GM10248 (cell line): Measurements from ENCODE around the gene LRRC58.
"Not testable (repeated sequence)": the region's sequence is repeated elsewhere in the genome, so short reads cannot be mapped to it uniquely, and the experiment has no call there.

Experiments used
- CTCF ChIA-PET: fragments of 300-600 bp; sonication (Branson Sonifier 250); formaldehyde crosslinking; extraction: SDS; loops from one replicate; lab custom pipeline; 2021; ENCODE audit warnings: antibody characterized with exemption; lab: Yijun Ruan, JAX
- POLR2A ChIA-PET: fragments of 350-650 bp; sonication (Branson Sonifier 250); formaldehyde crosslinking; extraction: SDS; loops from one replicate; lab custom pipeline; 2020; ENCODE audit warnings: antibody characterized with exemption; lab: Yijun Ruan, JAX
- DNase-seq: peaks from one replicate; pipeline ENCODE4 v3.0.0; 2012; ENCODE audit errors: extremely low spot score
- TF ChIP-seq, protein P1 (sequence below): IDR thresholded peaks from 2 replicates; pipeline ENCODE4 v1.5.1; 2012; ENCODE audit warnings: mild to moderate bottlenecking, low read depth; ENCODE audit errors: extremely low read depth, missing control alignments, control extremely low read depth

LRRC58 gene

DNA sequence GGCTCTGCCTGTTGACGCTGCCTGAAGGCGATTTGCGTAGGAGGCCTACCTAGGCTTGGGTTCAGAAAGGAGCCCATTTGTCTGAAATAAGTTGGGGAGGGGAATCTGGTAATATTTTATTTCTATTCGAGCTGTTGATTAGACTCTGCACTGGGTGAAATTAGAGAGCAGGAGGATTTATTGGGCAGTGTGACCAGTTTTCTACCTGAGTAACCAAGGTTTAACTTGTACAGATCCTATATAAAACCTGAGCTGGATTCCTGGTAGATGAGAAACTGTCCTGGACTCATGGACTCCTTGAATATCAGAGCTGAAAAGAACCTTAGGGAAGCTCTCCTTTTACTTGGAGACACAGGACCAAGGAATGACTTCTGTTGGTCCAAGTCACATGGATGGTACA lies 44.5 kb downstream of the LRRC58 start:
- POLR2A ChIA-PET, result no interaction called here
- TF ChIP-seq, protein P1, sequence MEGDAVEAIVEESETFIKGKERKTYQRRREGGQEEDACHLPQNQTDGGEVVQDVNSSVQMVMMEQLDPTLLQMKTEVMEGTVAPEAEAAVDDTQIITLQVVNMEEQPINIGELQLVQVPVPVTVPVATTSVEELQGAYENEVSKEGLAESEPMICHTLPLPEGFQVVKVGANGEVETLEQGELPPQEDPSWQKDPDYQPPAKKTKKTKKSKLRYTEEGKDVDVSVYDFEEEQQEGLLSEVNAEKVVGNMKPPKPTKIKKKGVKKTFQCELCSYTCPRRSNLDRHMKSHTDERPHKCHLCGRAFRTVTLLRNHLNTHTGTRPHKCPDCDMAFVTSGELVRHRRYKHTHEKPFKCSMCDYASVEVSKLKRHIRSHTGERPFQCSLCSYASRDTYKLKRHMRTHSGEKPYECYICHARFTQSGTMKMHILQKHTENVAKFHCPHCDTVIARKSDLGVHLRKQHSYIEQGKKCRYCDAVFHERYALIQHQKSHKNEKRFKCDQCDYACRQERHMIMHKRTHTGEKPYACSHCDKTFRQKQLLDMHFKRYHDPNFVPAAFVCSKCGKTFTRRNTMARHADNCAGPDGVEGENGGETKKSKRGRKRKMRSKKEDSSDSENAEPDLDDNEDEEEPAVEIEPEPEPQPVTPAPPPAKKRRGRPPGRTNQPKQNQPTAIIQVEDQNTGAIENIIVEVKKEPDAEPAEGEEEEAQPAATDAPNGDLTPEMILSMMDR, result no peak
- CTCF ChIA-PET, result interaction anchor here (1.2 to 1.4 kb wide), 2 partner anchors 26 to 113 kb away, joined by 3 to 4 read pairs; no protein-coding TSS in a partner anchor
- DNase-seq, result no peak

DNA sequence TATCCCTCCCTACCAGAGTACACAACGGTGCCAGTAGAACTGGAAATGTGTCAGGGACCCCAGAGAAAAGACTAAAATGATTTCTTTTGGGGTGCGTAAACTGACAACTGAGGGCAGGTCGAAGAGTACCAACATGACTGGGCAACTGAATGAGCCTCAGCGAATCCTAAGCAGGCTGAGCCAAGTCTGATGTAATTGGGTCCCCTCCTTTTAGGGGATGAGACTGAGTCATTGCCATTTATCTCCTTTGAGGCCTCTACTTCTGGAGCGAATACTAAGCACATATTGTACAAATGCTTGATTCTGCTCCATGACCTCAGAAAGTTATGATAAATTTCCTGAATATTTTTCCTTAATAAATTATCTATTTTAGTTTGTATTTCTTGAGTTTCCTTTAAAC lies 46.8 kb downstream of the LRRC58 start:
- ChIA-PET CTCF (no interaction called here), POLR2A (no interaction called here)
- TF ChIP-seq, protein P1, result no peak
- no peak for DNase-seq

DNA sequence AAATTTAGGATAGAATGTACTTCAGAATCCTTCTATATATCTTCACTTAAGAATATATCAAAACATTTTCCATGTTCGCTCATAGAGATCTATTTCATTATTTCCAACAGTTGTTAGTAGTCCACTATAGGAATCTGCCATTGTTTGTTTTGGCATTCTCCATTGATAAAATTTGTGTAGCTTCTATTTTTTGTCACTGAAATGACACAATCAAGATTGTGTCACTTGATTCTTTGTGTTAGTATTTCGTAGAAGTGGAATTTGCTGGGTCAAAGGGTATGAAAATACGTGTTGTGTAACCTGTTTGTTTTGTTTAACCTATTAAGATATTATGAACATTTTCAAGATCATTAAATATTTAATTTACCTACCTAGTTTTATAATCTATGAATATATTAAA lies 48.2 kb downstream of the LRRC58 start:
- ChIA-PET POLR2A (no interaction called here), CTCF (interaction anchor here (0.8 to 1.8 kb wide), 3 partner anchors 8 to 22 kb away, joined by 3 to 5 read pairs (median 4); no protein-coding TSS in a partner anchor)
- TF ChIP-seq, protein P1, result no peak
- no peak for DNase-seq

DNA sequence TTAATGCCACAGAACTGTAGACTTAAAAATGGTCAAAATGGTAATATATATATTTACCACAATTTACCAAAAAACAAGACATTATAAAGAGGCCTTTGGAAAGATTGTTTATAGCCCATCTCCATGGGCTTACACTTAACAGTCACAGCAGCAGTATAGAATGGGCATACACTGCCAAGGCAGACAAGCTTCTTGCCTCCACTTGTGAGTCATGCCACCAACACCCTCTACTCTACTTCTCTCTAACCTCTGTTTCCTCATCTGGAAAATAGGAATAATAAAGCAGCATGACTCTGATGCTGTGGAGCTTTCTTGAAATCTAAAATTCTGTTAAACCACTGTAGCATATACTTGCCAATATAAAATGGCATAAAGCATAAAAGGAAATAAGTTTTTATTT lies 49.8 kb downstream of the LRRC58 start:
- POLR2A ChIA-PET, result no interaction called here
- TF ChIP-seq, protein P1, result no peak
- CTCF ChIA-PET, result interaction anchor here (1.5 to 1.8 kb wide), 2 partner anchors 10 to 23 kb away, joined by 4 to 5 read pairs; no protein-coding TSS in a partner anchor
- no peak for DNase-seq

DNA sequence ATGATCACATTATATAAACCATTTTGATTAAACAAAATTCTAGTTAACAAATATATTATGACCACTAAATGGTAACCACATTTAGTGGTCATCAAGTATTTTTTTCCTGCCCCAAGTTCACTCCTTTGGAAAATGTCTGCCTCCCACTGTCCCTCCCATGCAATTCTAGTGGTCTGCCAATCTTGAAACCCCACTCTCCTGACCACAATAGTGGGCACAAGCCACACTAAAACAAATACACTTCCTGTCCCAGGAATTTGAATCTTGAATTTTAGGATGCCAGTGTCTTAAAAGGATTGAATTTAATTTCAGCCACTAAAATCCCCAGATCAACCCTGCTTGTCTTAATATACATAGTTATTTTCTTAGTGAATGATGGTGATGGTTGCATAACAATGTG lies 50.2 kb downstream of the LRRC58 start:
- ChIA-PET CTCF (interaction anchor here (0.6 to 1.3 kb wide), 2 partner anchors 11 to 18 kb away, joined by 3 to 4 read pairs; no protein-coding TSS in a partner anchor), POLR2A (no interaction called here)
- DNase-seq, result no peak
- TF ChIP-seq, protein P1, result no peak

DNA sequence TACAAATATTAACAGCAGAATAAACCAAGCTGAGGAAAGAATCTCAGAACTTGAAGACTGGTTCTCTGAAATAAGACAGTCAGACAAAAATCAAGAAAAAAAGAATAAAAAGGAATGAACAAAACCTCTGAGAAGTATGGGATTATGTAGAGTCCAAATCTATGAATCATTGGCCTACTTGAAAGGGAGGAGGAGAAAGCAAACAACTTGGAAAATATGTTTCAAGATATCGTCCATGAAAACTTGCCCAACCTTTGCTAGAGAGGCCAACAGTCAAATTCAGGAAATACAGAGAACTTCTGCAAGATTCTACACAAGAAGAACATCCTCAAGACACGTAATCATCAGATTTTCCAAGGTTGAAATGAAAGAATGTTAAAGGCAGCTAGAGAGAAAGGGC lies 57.6 kb downstream of the LRRC58 start:
- POLR2A ChIA-PET, DNase-seq: not testable (repeated sequence)
- CTCF ChIA-PET, result interaction anchor here (2.0 to 2.1 kb wide), 2 partner anchors 23 to 126 kb away, joined by 5 read pairs; no protein-coding TSS in a partner anchor

DNA sequence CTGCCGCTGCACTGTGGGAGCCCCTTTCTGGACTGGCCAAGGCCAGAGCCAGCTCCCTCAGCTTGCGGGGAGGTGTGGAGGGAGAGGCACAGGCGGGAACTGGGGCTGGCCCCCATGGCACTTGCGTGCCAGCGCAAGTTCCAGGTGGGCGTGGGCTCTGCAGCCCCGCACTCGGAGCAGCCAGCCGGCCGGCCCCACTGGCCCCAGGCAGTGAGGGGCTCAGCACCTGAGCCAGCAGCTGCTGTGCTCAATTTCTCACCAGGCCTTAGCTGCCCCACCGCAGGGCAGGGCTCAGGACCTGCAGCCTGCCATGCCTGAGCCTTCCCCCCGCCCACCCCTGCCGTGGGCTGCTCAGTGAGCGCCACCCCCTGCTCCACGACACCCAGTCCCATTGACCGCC lies 59.5 kb downstream of the LRRC58 start:
- ChIA-PET CTCF (interaction anchor here (1.5 to 2.1 kb wide), 2 partner anchors 25 to 31 kb away, joined by 3 to 5 read pairs; no protein-coding TSS in a partner anchor), POLR2A (no interaction called here)
- DNase-seq, result no peak
- TF ChIP-seq, protein P1, result no peak
